CD14-positive monocyte (primary cell): ENCODE measurements around the gene TOMM20. TPM values are rescaled to one million over a fixed set of nuclear protein-coding genes. Genes with fewer than 3 reads are reported as not detected.
"Not testable (repeated sequence)": the region's sequence is repeated elsewhere in the genome, so short reads cannot be mapped to it uniquely, and the experiment has no call there.

ENCODE experiments used
- DNase-seq, 3 donors: peaks; one replicate each; pipeline ENCODE4 v3.0.0-alpha.2; 2011 to 2022
- H2AFZ ChIP-seq: 2 replicates; pipeline ENCODE4 v1.6.0; 2012; ENCODE audit warnings: mild to moderate bottlenecking, low read depth, low read length, inconsistent platforms; ENCODE audit not compliant: insufficient read depth, poor library complexity, severe bottlenecking
- H3K27ac ChIP-seq, 2 donors: 1 replicate in 1 of 2; 2 replicates in 1 of 2; pipeline ENCODE4 v1.5.1; 2012 to 2013; ENCODE audit warnings: low read length in 2 of 2, control low read depth in 1 of 2, inconsistent platforms in 1 of 2, low read depth in 1 of 2, mild to moderate bottlenecking in 1 of 2
- H3K27me3 ChIP-seq, 2 donors: one replicate each; pipeline versions ENCODE4 v1.6.0 to v1.6.1; 2011 to 2013; ENCODE audit warnings: low read length in 2 of 2; ENCODE audit not compliant: control insufficient read depth in 2 of 2, insufficient read depth in 2 of 2
- H3K36me3 ChIP-seq, 2 donors: replicated peaks in 1 of 2; 1 replicate in 1 of 2; 2 replicates in 1 of 2; pipeline versions ENCODE4 v1.5.1 to v1.6.1; 2012 to 2013; ENCODE audit warnings: low read length in 2 of 2, control low read depth in 1 of 2, inconsistent platforms in 1 of 2, mild to moderate bottlenecking in 1 of 2; ENCODE audit not compliant: insufficient read depth in 2 of 2, control insufficient read depth in 1 of 2
- H3K4me1 ChIP-seq, 2 donors: 1 replicate in 1 of 2; 2 replicates in 1 of 2; pipeline versions ENCODE4 v1.5.1 to v1.6.1; 2012 to 2013; ENCODE audit warnings: low read length in 2 of 2, control low read depth in 1 of 2, inconsistent platforms in 1 of 2, mild to moderate bottlenecking in 1 of 2, moderate library complexity in 1 of 2; ENCODE audit not compliant: insufficient read depth in 2 of 2, control insufficient read depth in 1 of 2
- H3K4me2 ChIP-seq: replicated peaks from 2 replicates; pipeline ENCODE3; 2012; ENCODE audit warnings: low read length, moderate library complexity, mild to moderate bottlenecking; ENCODE audit not compliant: poor library complexity, severe bottlenecking; ENCODE audit errors: extremely low read depth
- H3K4me3 ChIP-seq, 3 experiments: fragments of 200-600 bp in 1 of 3; sonication (generic) in 1 of 3; replicated peaks in 1 of 3; 1 replicate in 2 of 3; 2 replicates in 1 of 3; pipeline ENCODE4 v1.5.1; 2011 to 2013; ENCODE audit warnings: low read length in 3 of 3, mild to moderate bottlenecking in 3 of 3, control low read depth in 2 of 3, low read depth in 2 of 3, inconsistent platforms in 1 of 3, moderate library complexity in 1 of 3
- H3K79me2 ChIP-seq: 2 replicates; pipeline ENCODE4 v1.6.0; 2012; ENCODE audit warnings: mild to moderate bottlenecking, control low read depth, inconsistent platforms, low read length, moderate library complexity; ENCODE audit not compliant: insufficient read depth
- H3K9ac ChIP-seq: 2 replicates; pipeline ENCODE4 v1.6.0; 2017; ENCODE audit warnings: low read length, mild to moderate bottlenecking; ENCODE audit not compliant: insufficient read depth, poor library complexity, severe bottlenecking
- H3K9me3 ChIP-seq, 2 donors: replicated peaks in 1 of 2; 1 replicate in 1 of 2; 2 replicates in 1 of 2; pipeline versions ENCODE4 v1.5.1 to v1.6.1; 2012 to 2013; ENCODE audit warnings: low read length in 2 of 2, control low read depth in 1 of 2; ENCODE audit not compliant: control insufficient read depth in 1 of 2, insufficient read depth in 1 of 2
- H4K20me1 ChIP-seq: 2 replicates; pipeline ENCODE4 v1.6.0; 2012; ENCODE audit warnings: mild to moderate bottlenecking, low read length, control low read depth, moderate library complexity; ENCODE audit not compliant: insufficient read depth
- H3K27ac Mint-ChIP-seq, 7 donors: one replicate each; pipeline ENCODE4 v1.8.0; 2020; ENCODE audit warnings: mild to moderate bottlenecking in 7 of 7, mixed read lengths in 7 of 7, moderate library complexity in 6 of 7, inconsistent platforms in 2 of 7
- H3K27me3 Mint-ChIP-seq, 3 donors: one replicate each; pipeline ENCODE4 v1.8.0; 2021 to 2022; ENCODE audit warnings: low read depth in 3 of 3, mild to moderate bottlenecking in 3 of 3, mixed read lengths in 3 of 3, moderate library complexity in 3 of 3, inconsistent platforms in 1 of 3
- H3K36me3 Mint-ChIP-seq, 2 donors: one replicate each; pipeline ENCODE4 v1.8.0; 2020; ENCODE audit warnings: mixed read lengths in 2 of 2, inconsistent platforms in 1 of 2, mild to moderate bottlenecking in 1 of 2
- H3K4me1 Mint-ChIP-seq: one replicate; pipeline ENCODE4 v1.8.0; 2020; ENCODE audit warnings: mild to moderate bottlenecking, mixed read lengths
- H3K4me3 Mint-ChIP-seq, 2 donors: one replicate each; pipeline ENCODE4 v1.8.0; 2020; ENCODE audit warnings: mild to moderate bottlenecking in 2 of 2, mixed read lengths in 2 of 2, moderate library complexity in 1 of 2
- H3K9me3 Mint-ChIP-seq, 7 donors: one replicate each; pipeline ENCODE4 v1.8.0; 2020 to 2022; ENCODE audit warnings: mixed read lengths in 7 of 7, mild to moderate bottlenecking in 6 of 7, moderate library complexity in 6 of 7, inconsistent platforms in 2 of 7
- WGBS: methylation state at CpG from one replicate; pipeline ENCODE4 v1.1.5; 2013; ENCODE audit warnings: missing lambda C conversion rate; ENCODE audit not compliant: insufficient coverage; 5-methylcytosine and 5-hydroxymethylcytosine counted together
- intact Hi-C, 2 donors: fragments of 100-400 bp; cut with micrococcal nuclease; formaldehyde crosslinking; loops; one replicate each; pipeline versions ENCODE4 v1.15.0 to v1.15.1; 2023
- polyA plus RNA-seq, 3 donors: library from polyadenylated mRNA; depleted of rRNA in 1 of 3; unstranded in 2 of 3; stranded (reverse) in 1 of 3; fragments of 300-500 nt in 2 of 3; fragments of >200 nt in 1 of 3; fragmentation: Illumina TruSeq in 2 of 3; gene quantifications; 1 replicate in 2 of 3; 2 replicates in 1 of 3; pipeline ENCODE4 v1.2.3, GENCODE V29; 2012 to 2021
- TF ChIP-seq, protein P1 (sequence below): fragments of 200-600 bp; IDR thresholded peaks from one replicate; pipeline ENCODE4 v1.8.0; 2022; ENCODE audit warnings: antibody characterized with exemption, mild to moderate bottlenecking

TOMM20 gene
- polyA plus RNA-seq, 3 donors: 26.5 to 34.8 (median 31.5) TPM

DNA sequence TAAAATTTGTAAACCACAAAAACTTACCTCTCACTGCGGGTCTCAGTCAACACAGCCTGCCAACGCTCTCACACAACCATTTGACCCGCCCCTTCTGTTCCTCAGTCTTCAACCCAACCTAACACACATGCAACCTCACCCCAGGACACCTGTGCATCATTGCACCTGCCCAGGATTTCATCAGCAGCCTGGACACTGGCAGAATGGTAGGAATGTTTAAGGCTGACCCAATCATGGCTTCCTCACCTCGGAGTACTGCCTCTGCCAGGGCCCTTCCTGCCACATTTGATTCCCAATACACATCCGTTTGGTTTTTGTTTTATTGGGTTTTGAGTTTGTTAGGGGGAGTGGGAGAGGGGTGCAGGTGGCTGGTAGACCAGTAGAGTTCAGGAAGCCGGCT, 40.7 kb downstream of the TOMM20 start:
- 100% methylated on average over 3 of the region's 6 CpGs for WGBS
- no peak overlapping the region for H3K27ac Mint-ChIP-seq
- DNase-seq: no peak
- peaks cover 18 to 19% of the 10 kb centered on the region in 2 donors for H3K4me1 ChIP-seq
- peaks cover 0 to 4% (median 3%) of the 10 kb centered on the region in 3 donors for H3K27me3 Mint-ChIP-seq
- no peaks in the 10 kb centered on the region for H3K79me2 ChIP-seq
- H3K4me3 ChIP-seq: no peak overlapping the region
- peaks cover 0 to 2% of the 10 kb centered on the region in 2 donors for H3K27me3 ChIP-seq
- H2AFZ ChIP-seq: peak overlapping the region; percentile 29
- no peaks in the 10 kb centered on the region for H4K20me1 ChIP-seq
- H3K36me3 Mint-ChIP-seq: no peaks in the 10 kb centered on the region
- H3K9me3 ChIP-seq: no peaks in the 10 kb centered on the region
- no peak overlapping the region for H3K27ac ChIP-seq
- peaks cover 0 to 2% (median 0%) of the 10 kb centered on the region in 7 donors for H3K9me3 Mint-ChIP-seq
- TF ChIP-seq, protein P1, sequence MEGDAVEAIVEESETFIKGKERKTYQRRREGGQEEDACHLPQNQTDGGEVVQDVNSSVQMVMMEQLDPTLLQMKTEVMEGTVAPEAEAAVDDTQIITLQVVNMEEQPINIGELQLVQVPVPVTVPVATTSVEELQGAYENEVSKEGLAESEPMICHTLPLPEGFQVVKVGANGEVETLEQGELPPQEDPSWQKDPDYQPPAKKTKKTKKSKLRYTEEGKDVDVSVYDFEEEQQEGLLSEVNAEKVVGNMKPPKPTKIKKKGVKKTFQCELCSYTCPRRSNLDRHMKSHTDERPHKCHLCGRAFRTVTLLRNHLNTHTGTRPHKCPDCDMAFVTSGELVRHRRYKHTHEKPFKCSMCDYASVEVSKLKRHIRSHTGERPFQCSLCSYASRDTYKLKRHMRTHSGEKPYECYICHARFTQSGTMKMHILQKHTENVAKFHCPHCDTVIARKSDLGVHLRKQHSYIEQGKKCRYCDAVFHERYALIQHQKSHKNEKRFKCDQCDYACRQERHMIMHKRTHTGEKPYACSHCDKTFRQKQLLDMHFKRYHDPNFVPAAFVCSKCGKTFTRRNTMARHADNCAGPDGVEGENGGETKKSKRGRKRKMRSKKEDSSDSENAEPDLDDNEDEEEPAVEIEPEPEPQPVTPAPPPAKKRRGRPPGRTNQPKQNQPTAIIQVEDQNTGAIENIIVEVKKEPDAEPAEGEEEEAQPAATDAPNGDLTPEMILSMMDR: no peak
- no peak overlapping the region for H3K4me2 ChIP-seq
- peaks cover 20% of the 10 kb centered on the region for H3K4me1 Mint-ChIP-seq
- H3K9ac ChIP-seq: no peak overlapping the region
- intact Hi-C loops: no loop called here
- no peaks in the 10 kb centered on the region for H3K36me3 ChIP-seq
- H3K4me3 Mint-ChIP-seq: no peak overlapping the region

DNA sequence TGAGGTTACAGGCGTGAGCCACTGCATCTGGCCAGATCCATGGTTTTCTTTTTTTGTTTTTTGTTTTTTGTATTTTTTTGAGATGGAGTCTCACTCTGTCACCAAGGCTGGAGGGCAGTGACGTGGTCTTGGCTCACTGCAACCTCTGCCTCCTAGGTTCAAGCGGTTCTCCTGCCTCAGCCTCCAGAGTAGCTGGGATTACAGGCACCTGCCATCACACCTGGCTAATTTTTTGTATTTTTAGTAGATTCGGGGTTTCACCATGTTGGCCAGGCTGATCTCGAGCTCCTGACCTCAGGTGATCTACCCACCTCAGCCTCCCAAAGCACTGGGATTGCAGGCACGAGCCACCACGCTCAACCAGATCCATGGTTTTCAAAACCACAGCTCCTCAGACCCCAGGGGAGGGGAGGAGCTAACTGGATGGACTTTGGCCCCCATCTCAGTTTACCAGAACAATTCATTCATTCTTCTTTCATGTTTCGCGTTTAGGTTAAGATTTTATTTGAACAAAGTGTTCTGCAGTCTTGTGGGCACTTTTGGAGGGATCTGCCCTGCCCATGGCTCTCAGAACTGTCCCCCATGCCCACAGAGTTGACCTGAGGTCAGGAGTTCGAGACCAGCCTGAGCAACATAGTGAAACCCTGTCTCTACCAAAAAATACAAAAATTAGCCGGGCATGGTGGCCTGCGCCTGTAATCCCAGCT, 43.1 kb downstream of the TOMM20 start:
- H3K4me3 Mint-ChIP-seq, H3K27me3 ChIP-seq, H3K36me3 ChIP-seq, H3K27ac ChIP-seq, H3K9me3 ChIP-seq, DNase-seq, H3K36me3 Mint-ChIP-seq, H3K4me3 ChIP-seq, H3K9me3 Mint-ChIP-seq, intact Hi-C loops, H2AFZ ChIP-seq, H3K9ac ChIP-seq, H3K4me2 ChIP-seq, H3K27me3 Mint-ChIP-seq, H4K20me1 ChIP-seq, H3K79me2 ChIP-seq: not testable (repeated sequence)
- WGBS: 80% methylated on average over 2 of the region's 12 CpGs
- H3K4me1 ChIP-seq: peaks cover 20 to 36% of the 10 kb centered on the region in 2 donors
- H3K4me1 Mint-ChIP-seq: peaks cover 19% of the 10 kb centered on the region
- H3K27ac Mint-ChIP-seq: peak overlapping the region in 3 of 7 donors; percentile 25 to 68 (median 61)

DNA sequence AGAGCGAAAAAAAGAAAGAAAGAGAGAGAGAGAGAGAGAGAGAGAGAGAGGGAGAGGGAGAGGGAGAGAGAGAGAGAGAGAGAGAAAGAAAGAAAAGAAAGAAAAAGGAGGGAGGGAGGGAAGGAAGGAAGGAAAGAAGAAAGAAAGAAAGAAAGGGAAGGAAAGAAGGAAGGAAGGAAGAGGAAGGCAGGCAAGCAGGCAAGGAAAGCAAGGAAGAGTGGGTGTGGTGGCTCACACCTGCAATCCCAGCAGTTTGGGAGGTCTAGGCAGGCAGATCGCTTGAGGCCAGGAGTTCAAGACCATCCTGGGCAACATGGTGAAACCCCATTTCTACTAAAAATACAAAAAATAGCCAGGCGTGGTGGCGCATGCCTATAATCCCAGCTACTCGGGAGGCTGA, 47.8 kb downstream of the TOMM20 start:
- not testable (repeated sequence) for H3K4me3 ChIP-seq, H3K4me3 Mint-ChIP-seq, H3K27me3 Mint-ChIP-seq, H3K9me3 ChIP-seq, H3K9ac ChIP-seq, H3K27me3 ChIP-seq, H3K9me3 Mint-ChIP-seq, H4K20me1 ChIP-seq, H2AFZ ChIP-seq, H3K36me3 ChIP-seq, DNase-seq, H3K4me2 ChIP-seq, H3K79me2 ChIP-seq
- peaks cover 57 to 81% of the 10 kb centered on the region in 2 donors for H3K4me1 ChIP-seq
- peak overlapping the region in 1 of 2 donors; percentile 80 for H3K27ac ChIP-seq
- WGBS: 87% methylated on average over 3 of the region's 5 CpGs
- Mint-ChIP-seq H3K36me3 (peaks cover 0 to 10% of the 10 kb centered on the region in 2 donors), H3K4me1 (peaks cover 20% of the 10 kb centered on the region), H3K27ac (peak overlapping the region in 5 of 7 donors; percentile 16 to 83 (median 51))
- intact Hi-C loops: loop anchor here (5.0 kb wide), 2 partner anchors 68 to 478 kb away; no protein-coding TSS in a partner anchor

DNA sequence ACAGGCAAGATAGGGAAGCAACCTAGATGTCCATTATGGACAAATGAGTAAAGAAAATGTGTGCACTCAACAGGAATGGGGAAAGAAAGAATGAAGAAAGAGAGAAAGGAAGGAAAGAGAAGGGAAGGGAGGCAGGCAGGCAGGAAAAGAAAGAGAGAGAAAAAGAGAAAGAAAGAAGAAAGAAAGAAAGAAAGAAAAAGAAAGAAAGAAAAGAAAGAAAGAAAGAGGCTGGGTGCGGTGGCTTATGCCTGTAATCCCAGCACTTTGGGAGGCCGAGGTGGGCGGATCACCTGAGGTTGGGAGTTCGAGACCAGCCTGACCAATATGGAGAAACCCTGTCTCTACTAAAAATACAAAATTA, 48.4 kb downstream of the TOMM20 start:
- H3K4me1 Mint-ChIP-seq: peaks cover 25% of the 10 kb centered on the region
- Histone ChIP-seq H3K4me1 (peaks cover 62 to 86% of the 10 kb centered on the region in 2 donors), H3K4me2 (peak overlapping the region; percentile 30), H3K4me3 (peak overlapping the region in 1 of 3 experiments; percentile 18), H3K27ac (peak overlapping the region in 1 of 2 donors; percentile 80)
- not testable (repeated sequence) for H3K9me3 Mint-ChIP-seq, H3K36me3 ChIP-seq, H3K9me3 ChIP-seq, H3K27me3 Mint-ChIP-seq, H4K20me1 ChIP-seq, H3K9ac ChIP-seq, H2AFZ ChIP-seq, H3K27me3 ChIP-seq, DNase-seq, H3K79me2 ChIP-seq
- intact Hi-C loops: loop anchor here (5.0 kb wide), 2 partner anchors 68 to 478 kb away; no protein-coding TSS in a partner anchor
- WGBS: no CpG with 5 or more reads among the region's 4 CpGs
- H3K27ac Mint-ChIP-seq: peak overlapping the region in 3 of 7 donors; percentile 52 to 87 (median 87)
- H3K36me3 Mint-ChIP-seq: peaks cover 0 to 15% of the 10 kb centered on the region in 2 donors
- peak overlapping the region; percentile 30 to 35 for H3K4me3 Mint-ChIP-seq
